ENCODE results near the gene NCAPD3. TPM values are rescaled to one million over a fixed set of nuclear protein-coding genes. Genes with fewer than 3 reads are reported as not detected.

NCAPD3 gene
- total and polyA plus RNA-seq, 2 donors (not counting 1 experiment from before 2014, with no cell fraction given) = 7.4 to 11.4 TPM

GRCh38 chr11:134155456-134155855 lies 68.3 kb downstream of the NCAPD3 start:
- Histone ChIP-seq H3K4me3 (replicated peaks in 1 of 4; ENCODE audit: control extremely low read depth in 1 of 4, insufficient read depth in 1 of 4, low read depth in 3 of 4, low read length in 4 of 4) (no peak overlapping the region), H3K27ac (ENCODE audit: insufficient read depth, low read length) (no peak overlapping the region), H3K9ac (ENCODE audit: insufficient read depth, low read length) (no peak overlapping the region), H3K9me3 (ENCODE audit: control insufficient read depth, insufficient read depth, low read depth, low read length) (no peaks in the 10 kb centered on the region), H4K20me1 (ENCODE audit: control insufficient read depth, extremely low read depth, insufficient read depth, low read length) (no peaks in the 10 kb centered on the region), H3K4me2 (ENCODE audit: extremely low read depth, insufficient read depth, low read length) (no peak overlapping the region), H2AFZ (ENCODE audit: low read length) (no peak overlapping the region), H3K27me3 (ENCODE audit: control insufficient read depth, insufficient read depth, low read length) (no peaks in the 10 kb centered on the region), H3K4me1 (ENCODE audit: control insufficient read depth, extremely low read depth, insufficient read depth, low read length) (no peaks in the 10 kb centered on the region), H3K79me2 (ENCODE audit: control insufficient read depth, insufficient read depth, low read length) (no peaks in the 10 kb centered on the region), H3K36me3 (ENCODE audit: control insufficient read depth, insufficient read depth, low read length) (peaks cover 17% of the 10 kb centered on the region)
- no peak for DNase-seq (ENCODE audit: low read depth in 2 of 2)
- TF ChIP-seq CTCF (conservative IDR thresholded peaks at IDR 0.05 in 1 of 2, IDR thresholded peaks at IDR 0.05 in 1 of 2; ENCODE audit: low read depth in 1 of 2, low read length in 2 of 2) (no peak), EZH2 (IDR thresholded peaks at IDR 0.05; ENCODE audit: low read length, missing control alignments) (no peak)

DNA sequence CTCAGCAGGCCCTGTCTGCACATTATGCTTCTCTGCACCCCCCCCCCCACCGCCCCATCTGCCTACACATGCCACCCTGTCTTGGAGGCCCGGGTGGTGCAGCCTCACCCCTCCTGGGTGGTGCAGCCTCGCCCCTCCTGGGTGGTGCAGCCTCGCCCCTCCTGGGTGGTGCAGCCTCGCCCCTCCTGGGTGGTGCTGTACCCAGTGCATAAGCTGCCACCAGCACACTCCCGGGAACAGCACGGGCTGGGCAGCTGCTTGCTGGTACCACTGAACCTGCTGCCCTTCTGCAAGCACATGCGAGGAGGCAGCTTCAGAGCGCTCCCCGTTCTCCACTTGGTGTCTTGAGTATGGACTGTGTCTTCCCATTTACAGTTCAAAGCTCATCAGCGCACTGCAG lies 69.3 kb downstream of the NCAPD3 start:
- Histone ChIP-seq H3K9me3 (ENCODE audit: control insufficient read depth, insufficient read depth, low read depth, low read length) (no peaks in the 10 kb centered on the region), H3K9ac (ENCODE audit: insufficient read depth, low read length) (no peak overlapping the region), H4K20me1 (ENCODE audit: control insufficient read depth, extremely low read depth, insufficient read depth, low read length) (no peaks in the 10 kb centered on the region), H3K27me3 (ENCODE audit: control insufficient read depth, insufficient read depth, low read length) (no peaks in the 10 kb centered on the region), H3K4me3 (replicated peaks in 1 of 4; ENCODE audit: control extremely low read depth in 1 of 4, insufficient read depth in 1 of 4, low read depth in 3 of 4, low read length in 4 of 4) (no peak overlapping the region), H3K36me3 (ENCODE audit: control insufficient read depth, insufficient read depth, low read length) (peaks cover 18% of the 10 kb centered on the region), H3K79me2 (ENCODE audit: control insufficient read depth, insufficient read depth, low read length) (no peaks in the 10 kb centered on the region), H3K27ac (ENCODE audit: insufficient read depth, low read length) (no peak overlapping the region), H3K4me2 (ENCODE audit: extremely low read depth, insufficient read depth, low read length) (no peak overlapping the region), H3K4me1 (ENCODE audit: control insufficient read depth, extremely low read depth, insufficient read depth, low read length) (no peaks in the 10 kb centered on the region), H2AFZ (ENCODE audit: low read length) (no peak overlapping the region)
- no peak for TF ChIP-seq EZH2 (IDR thresholded peaks at IDR 0.05; ENCODE audit: low read length, missing control alignments)
- no peak for TF ChIP-seq CTCF (conservative IDR thresholded peaks at IDR 0.05 in 1 of 2, IDR thresholded peaks at IDR 0.05 in 1 of 2; ENCODE audit: low read depth in 1 of 2, low read length in 2 of 2)
- no peak for DNase-seq (ENCODE audit: low read depth in 2 of 2)

DNA sequence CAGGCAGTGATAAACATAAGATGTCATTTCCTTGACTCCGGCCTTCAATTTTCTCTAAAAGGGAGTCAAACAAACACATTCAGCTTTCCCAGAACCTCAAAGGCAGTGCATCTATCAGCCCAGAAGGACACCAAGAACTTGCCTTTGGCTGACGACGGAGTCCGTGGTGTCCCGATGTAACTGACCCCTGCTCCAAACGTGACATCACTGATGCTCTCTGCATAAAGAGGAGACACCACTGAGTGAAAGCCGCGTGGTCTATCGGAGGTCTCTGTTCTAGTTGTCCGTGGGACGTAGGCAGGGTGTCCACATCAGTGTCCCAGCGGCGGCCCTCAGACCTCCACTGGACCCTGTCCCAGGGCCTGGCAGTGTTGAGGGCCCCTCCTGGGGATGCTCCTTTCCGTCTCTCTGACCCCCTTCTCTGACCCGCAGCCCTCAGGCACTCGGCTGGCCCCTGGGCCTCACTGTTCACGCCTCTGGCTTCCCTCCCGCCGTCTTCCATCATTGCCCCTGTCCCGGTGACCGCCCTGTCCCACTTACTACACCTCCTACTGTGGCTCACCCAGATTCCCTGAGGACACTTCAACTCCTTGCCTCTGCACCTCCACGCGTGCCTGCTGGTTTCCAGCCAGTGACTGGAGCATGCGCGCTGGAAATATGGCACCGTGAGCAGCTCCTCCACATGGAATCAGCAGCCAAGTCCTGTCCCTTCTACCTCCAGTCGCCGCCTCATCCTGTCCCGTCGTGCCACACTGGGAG lies 70.4 kb downstream of the NCAPD3 start:
- Histone ChIP-seq H3K4me2 (ENCODE audit: extremely low read depth, insufficient read depth, low read length) (no peak overlapping the region), H3K9me3 (ENCODE audit: control insufficient read depth, insufficient read depth, low read depth, low read length) (no peaks in the 10 kb centered on the region)
- DNase-seq (ENCODE audit: low read depth in 2 of 2) = no peak

More for the DNA sequence above, 70.4 kb downstream of the NCAPD3 start:
- no peak overlapping the region for H2AFZ ChIP-seq (ENCODE audit: low read length)
- H3K36me3 ChIP-seq (ENCODE audit: control insufficient read depth, insufficient read depth, low read length) = peaks cover 17% of the 10 kb centered on the region
- TF ChIP-seq EZH2 (IDR thresholded peaks at IDR 0.05; ENCODE audit: low read length, missing control alignments) (no peak), CTCF (conservative IDR thresholded peaks at IDR 0.05 in 1 of 2, IDR thresholded peaks at IDR 0.05 in 1 of 2; ENCODE audit: low read depth in 1 of 2, low read length in 2 of 2) (no peak)
- no peaks in the 10 kb centered on the region for H3K27me3 ChIP-seq (ENCODE audit: control insufficient read depth, insufficient read depth, low read length)
- H3K4me1 ChIP-seq (ENCODE audit: control insufficient read depth, extremely low read depth, insufficient read depth, low read length) = no peaks in the 10 kb centered on the region
- no peak overlapping the region for H3K4me3 ChIP-seq (replicated peaks in 1 of 4; ENCODE audit: control extremely low read depth in 1 of 4, insufficient read depth in 1 of 4, low read depth in 3 of 4, low read length in 4 of 4)
- H3K9ac ChIP-seq (ENCODE audit: insufficient read depth, low read length) = no peak overlapping the region
- no peaks in the 10 kb centered on the region for H3K79me2 ChIP-seq (ENCODE audit: control insufficient read depth, insufficient read depth, low read length)
- no peaks in the 10 kb centered on the region for H4K20me1 ChIP-seq (ENCODE audit: control insufficient read depth, extremely low read depth, insufficient read depth, low read length)
- H3K27ac ChIP-seq (ENCODE audit: insufficient read depth, low read length) = no peak overlapping the region

Measured in fibroblast of lung (primary cell).